AG09309 (cell line): ENCODE measurements around the gene ARHGEF17.
A peak's percentile ranks its signal among the peaks of the same experiment; 100 is the strongest.

ENCODE experiments used
- DNase-seq: peaks from one replicate; pipeline ENCODE4 v3.0.0-alpha.2; 2010; ENCODE audit warnings: low read depth
- H3K4me3 ChIP-seq: 2 replicates; pipeline ENCODE4 v1.5.1; 2011; ENCODE audit warnings: mild to moderate bottlenecking, low read depth, low read length, moderate library complexity; ENCODE audit not compliant: control insufficient read depth
- CTCF ChIP-seq: IDR thresholded peaks from 2 replicates; pipeline ENCODE4 v1.5.1; 2011; ENCODE audit warnings: mild to moderate bottlenecking, low read depth, low read length, inconsistent platforms; ENCODE audit not compliant: insufficient read depth, control insufficient read depth; ENCODE audit errors: missing control alignments

The ARHGEF17 gene

DNA sequence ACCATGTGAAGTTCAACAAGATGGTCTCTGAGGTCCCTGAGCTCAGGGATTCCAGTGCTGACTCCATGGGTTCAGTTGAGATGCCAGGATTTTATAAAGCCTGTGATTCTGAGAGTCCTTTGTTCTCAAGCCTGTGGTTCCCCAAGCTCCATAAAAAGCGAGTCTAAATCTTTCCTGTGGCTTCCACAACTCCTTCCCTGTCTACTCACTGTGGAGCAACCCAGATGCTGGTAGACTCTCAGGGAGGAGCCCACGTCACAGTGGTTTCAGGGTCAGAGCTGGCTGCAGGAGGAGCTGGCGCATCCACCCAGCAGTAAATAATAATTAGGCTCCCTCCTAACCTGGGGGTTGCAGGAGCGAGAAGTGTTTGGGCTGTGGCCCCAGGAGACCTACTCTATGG is 66.1 kb downstream of the ARHGEF17 start:
- DNase-seq, result peak; percentile 61
- no peak for TF ChIP-seq CTCF
- no peak overlapping the region for H3K4me3 ChIP-seq

GRCh38 chr11:73375830-73376159 is 67.7 kb downstream of the ARHGEF17 start:
- no peak for DNase-seq
- TF ChIP-seq CTCF, result no peak
- no peak overlapping the region for H3K4me3 ChIP-seq

- DNase-seq, result peak; percentile 43
- peak; percentile 68 for TF ChIP-seq CTCF
- H3K4me3 ChIP-seq, result peak within 1 kb of the TSS; percentile 80
Observed at GRCh38 chr11:73376160-73376802, 68.2 kb downstream of the ARHGEF17 start, which contains the start of gene RELT. RELT (plus strand) TSS chr11:73376399; CDS start chr11:73389137, 12,738 bp downstream.

DNA sequence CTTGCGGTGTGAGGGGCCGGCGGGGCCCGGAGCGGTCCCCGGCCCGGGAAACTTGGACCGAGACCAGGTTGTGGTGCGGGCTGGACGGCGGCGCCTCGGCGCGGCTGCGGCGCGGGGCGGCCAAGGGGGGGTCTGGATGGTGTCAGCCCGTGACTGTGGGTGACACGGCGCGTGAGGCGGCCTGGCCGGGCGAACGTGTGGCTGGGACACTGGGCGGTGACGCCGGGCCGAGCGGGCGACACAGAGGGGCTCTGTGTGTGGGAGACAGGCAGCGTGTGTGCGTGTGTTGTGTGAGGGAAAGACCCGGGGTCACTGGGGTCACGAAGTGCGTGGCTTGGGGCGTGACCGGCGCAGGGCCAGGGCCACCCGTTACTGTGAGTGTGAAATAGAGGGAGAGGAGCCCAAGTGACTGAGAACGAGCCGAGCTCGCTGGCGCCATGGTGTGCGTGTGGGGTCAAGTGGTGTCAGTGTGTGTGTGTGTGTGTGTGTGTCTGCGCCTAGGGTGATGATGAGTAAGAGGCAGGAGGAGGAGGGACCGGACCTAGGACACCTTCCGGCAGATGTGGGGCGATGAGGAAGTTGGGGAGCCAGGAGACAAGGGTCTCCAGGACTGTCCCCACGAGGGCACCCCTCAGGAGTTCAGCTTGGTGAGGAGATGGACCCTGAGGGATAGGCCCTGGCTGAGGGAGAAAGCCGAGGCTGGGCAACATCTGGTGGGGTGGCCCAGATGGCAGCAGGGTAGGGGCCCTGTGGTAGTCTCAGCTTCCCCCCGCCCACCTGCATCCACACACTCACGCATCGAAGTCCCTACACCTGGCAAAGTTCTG is 68.9 kb downstream of the ARHGEF17 start:
- TF ChIP-seq CTCF, result no peak
- H3K4me3 ChIP-seq, result peak overlapping the region; percentile 80
- peak; percentile 69 for DNase-seq

GRCh38 chr11:73379189-73379880 is 71.3 kb downstream of the ARHGEF17 start:
- TF ChIP-seq CTCF, result no peak
- no peak overlapping the region for H3K4me3 ChIP-seq
- no peak for DNase-seq

DNA sequence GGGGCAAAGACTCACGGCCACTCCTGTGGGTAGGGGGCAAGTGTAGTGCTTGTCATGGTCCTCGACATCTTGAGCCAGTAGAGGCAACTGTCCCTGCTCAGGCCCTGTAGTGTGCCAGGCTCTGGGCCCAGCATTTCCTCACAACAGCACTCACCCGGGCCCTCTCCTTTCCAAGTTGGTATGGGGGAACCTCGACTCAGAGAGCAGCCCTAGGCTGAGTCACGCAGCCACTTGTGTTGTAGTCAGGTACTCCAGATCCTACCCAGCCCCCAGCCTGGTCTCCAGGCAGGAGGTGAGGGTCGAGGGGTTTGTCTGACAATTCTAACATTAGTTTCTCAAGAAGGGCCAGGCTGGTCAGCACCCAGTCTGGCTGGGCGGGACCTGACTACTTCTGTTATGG is 72.3 kb downstream of the ARHGEF17 start:
- DNase-seq, result no peak
- no peak overlapping the region for H3K4me3 ChIP-seq
- no peak for TF ChIP-seq CTCF
